Activated naive CD4-positive, alpha-beta T cell treated with anti-CD3 and anti-CD28 coated beads, Interleukin-2, amount 10 ng/mL, durations not matched to agents 7 days and 5 days (primary cell): ENCODE results near the gene LONRF2.

ENCODE experiments used
- CTCF ChIA-PET: fragments of 350-600 bp; sonication (Branson Sonifier 250); formaldehyde crosslinking; loops from one replicate; lab custom pipeline; 2021; ENCODE audit warnings: antibody characterized with exemption; lab: Charles Lee
- DNase-seq: peaks from one replicate; pipeline ENCODE4 v3.0.0-alpha.2; 2020
- H3K27ac Mint-ChIP-seq: one replicate; pipeline ENCODE4 v1.8.0; 2021; ENCODE audit warnings: mild to moderate bottlenecking, moderate library complexity, mixed read lengths
- H3K27me3 Mint-ChIP-seq: one replicate; pipeline ENCODE4 v1.8.0; 2021; ENCODE audit warnings: mild to moderate bottlenecking, mixed read lengths
- H3K36me3 Mint-ChIP-seq: one replicate; pipeline ENCODE4 v1.8.0; 2021; ENCODE audit warnings: mixed read lengths
- H3K4me1 Mint-ChIP-seq: one replicate; pipeline ENCODE4 v1.8.0; 2021; ENCODE audit warnings: mixed read lengths
- H3K4me3 Mint-ChIP-seq: one replicate; pipeline ENCODE4 v1.8.0; 2021; ENCODE audit warnings: mild to moderate bottlenecking, moderate library complexity, mixed read lengths
- H3K9me3 Mint-ChIP-seq: one replicate; pipeline ENCODE4 v1.8.0; 2021; ENCODE audit warnings: mixed read lengths

Gene LONRF2

DNA sequence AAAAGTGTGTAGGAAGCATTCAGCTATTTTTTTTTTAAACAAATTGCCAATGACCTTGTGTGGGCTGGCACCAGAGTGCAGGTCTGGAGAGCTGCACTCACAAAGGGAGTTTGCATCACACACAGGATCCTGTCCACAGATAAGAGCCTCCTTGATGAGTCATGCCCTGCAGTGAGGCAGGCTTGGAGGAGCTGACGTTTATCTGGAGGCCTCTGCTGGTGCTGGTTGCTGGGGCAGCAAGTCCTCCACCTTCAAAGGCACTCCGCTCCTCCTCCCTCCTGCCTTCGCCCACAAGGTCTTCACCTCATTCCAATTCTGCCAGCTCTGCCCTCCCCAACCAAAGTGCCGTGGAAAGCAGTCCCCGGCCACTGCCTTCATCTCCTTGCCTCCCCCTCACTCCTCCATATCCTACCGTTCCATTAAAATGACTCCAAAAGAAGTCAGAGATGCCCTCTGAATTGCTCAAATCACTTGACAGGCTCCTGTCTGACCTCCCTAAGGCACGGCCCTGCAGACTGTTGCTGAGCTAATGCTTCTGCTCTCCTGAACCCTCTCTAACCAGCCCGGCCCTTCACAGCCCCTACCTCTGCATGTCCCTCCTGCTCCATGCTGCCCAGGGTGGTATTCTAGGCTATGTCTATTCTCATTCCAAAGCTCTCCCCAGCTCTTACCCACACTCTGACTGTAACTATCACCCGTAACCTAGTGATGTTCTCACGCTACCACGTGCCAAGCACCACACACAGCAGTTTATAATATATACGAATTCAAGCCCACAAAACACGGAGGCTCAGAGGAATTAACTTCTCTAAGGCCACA, 30.9 kb downstream of the LONRF2 start:
- peaks cover 19% of the 10 kb centered on the region for H3K27me3 Mint-ChIP-seq
- DNase-seq, result peak; percentile 72
- no peak overlapping the region for H3K27ac Mint-ChIP-seq
- H3K36me3 Mint-ChIP-seq, result no peaks in the 10 kb centered on the region
- CTCF ChIA-PET, result interaction anchor here (1.1 to 4.2 kb wide), 5 partner anchors 8 to 90 kb away, joined by 3 to 25 read pairs (median 4); no protein-coding TSS in a partner anchor
- H3K9me3 Mint-ChIP-seq, result no peaks in the 10 kb centered on the region
- peaks cover under 1% of the 10 kb centered on the region for H3K4me1 Mint-ChIP-seq
- H3K4me3 Mint-ChIP-seq, result no peak overlapping the region

DNA sequence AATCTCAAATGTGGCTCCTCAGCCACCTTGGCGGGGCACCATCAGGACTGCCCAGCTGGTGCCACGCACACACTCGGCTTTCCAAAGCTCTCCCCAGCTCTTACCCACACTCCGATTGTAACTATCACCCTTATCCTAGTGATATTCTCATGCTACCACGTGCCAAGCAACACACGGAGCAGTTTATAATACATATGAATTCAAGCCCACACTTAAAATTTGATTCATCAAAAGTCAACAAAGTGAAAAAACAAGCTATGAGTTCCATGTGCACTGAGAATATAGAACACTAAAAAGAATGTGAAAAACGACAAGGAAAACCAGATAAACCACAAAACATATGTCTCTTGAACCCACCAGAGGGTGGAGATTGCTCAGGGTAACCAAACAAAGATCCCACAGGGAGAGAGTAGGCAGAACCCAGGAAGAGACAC, 31.6 kb downstream of the LONRF2 start:
- no peak for DNase-seq
- CTCF ChIA-PET, result interaction anchor here (1.1 to 4.2 kb wide), 4 partner anchors 9 to 90 kb away, joined by 3 to 25 read pairs (median 8); no protein-coding TSS in a partner anchor
- H3K4me1 Mint-ChIP-seq, result peaks cover 7% of the 10 kb centered on the region
- H3K27ac Mint-ChIP-seq, result no peak overlapping the region
- no peak overlapping the region for H3K4me3 Mint-ChIP-seq
- no peaks in the 10 kb centered on the region for H3K36me3 Mint-ChIP-seq
- no peaks in the 10 kb centered on the region for H3K9me3 Mint-ChIP-seq
- peaks cover 21% of the 10 kb centered on the region for H3K27me3 Mint-ChIP-seq

DNA sequence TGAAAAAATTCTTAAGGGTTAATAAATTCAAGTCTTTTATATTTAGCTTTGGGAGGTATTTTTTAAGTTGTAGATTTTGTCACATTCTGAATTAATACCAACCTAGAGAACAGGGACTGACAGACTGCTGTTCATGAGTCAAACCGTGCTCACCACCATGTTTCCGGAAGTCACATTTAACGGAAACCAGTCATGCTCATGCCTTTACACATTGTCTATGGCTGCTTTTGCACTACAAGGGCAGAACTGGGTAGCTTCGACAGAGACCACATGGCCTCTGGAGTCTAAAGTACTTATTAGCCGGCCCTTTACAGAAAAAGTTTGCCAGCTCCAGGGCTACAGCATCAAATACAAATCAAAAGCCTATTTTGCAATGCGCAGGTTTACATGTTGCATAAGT, 33.3 kb downstream of the LONRF2 start:
- no peak for DNase-seq
- Mint-ChIP-seq H3K4me3 (no peak overlapping the region), H3K27ac (no peak overlapping the region), H3K9me3 (no peaks in the 10 kb centered on the region), H3K4me1 (peaks cover 18% of the 10 kb centered on the region), H3K36me3 (no peaks in the 10 kb centered on the region), H3K27me3 (peaks cover 23% of the 10 kb centered on the region)
- CTCF ChIA-PET, result interaction anchor here (1.3 to 4.2 kb wide), 2 partner anchors 26 to 92 kb away, joined by 3 to 25 read pairs; no protein-coding TSS in a partner anchor

DNA sequence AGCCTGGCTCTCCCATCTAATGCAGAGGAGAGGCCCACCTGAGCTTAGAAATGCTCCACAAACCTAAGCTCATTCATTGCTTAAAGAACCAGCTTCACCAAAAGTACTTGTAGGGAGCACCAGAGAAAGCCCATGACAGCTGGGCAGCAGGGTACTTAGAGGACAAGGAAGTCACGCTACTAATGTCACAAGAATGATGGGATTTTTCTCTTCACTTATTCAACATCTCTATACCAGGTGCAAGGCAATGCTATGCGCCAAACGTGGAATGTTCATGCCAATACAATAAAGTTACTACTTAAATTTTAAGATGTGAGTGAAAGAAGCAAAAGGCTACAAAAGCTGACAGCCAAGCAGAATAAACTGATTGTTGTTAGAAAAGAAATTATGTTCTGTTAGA, 36.0 kb downstream of the LONRF2 start:
- CTCF ChIA-PET, result no interaction called here
- Mint-ChIP-seq H3K36me3 (no peaks in the 10 kb centered on the region), H3K4me3 (no peak overlapping the region), H3K4me1 (peaks cover 33% of the 10 kb centered on the region), H3K9me3 (no peaks in the 10 kb centered on the region), H3K27me3 (peaks cover 28% of the 10 kb centered on the region), H3K27ac (no peak overlapping the region)
- DNase-seq, result no peak

DNA sequence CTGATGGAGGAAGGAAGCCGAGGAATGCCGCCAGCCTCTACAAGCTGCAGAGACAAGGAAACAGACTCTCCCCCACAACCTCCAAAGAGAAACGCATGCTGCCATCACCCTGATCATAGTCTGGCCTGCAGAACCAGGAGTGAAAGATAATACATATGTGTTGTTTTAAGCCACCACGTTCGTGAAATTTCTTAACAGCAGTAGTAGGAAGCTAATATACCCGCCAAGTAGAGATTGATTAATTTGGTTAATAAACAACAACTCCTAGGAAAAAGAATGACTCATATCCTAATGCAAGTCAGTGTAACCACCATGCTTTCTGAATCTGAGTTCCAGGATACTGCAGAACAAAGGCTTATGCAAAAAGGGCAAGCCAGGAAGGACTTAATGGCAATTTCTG, 36.6 kb downstream of the LONRF2 start:
- H3K4me3 Mint-ChIP-seq, result no peak overlapping the region
- peaks cover 28% of the 10 kb centered on the region for H3K27me3 Mint-ChIP-seq
- H3K4me1 Mint-ChIP-seq, result peaks cover 33% of the 10 kb centered on the region
- CTCF ChIA-PET, result interaction anchor here (1.1 kb wide), 1 partner anchor 23 kb away, joined by 3 read pairs; no protein-coding TSS in a partner anchor
- H3K27ac Mint-ChIP-seq, result no peak overlapping the region
- H3K36me3 Mint-ChIP-seq, result no peaks in the 10 kb centered on the region
- no peaks in the 10 kb centered on the region for H3K9me3 Mint-ChIP-seq
- no peak for DNase-seq

DNA sequence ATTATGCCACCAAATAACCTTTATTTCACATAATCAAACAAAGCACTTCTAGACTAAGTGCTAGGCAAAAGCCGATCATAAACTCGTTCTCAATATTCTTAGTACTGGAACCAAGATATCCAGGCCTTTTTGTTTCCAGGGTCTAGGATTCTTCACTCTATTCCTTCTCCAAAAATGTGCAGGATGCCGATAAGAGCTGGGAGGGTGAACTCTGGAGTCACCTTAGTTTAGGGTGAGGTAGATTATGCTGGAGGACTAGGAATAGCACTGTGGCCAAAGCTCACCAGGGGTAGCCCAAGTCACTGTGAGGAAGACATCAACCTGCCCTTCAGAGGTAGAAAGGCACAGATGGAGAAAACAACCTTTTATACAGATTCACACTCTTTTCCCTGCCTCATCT, 37.3 kb downstream of the LONRF2 start:
- peaks cover 32% of the 10 kb centered on the region for H3K27me3 Mint-ChIP-seq
- DNase-seq, result no peak
- H3K27ac Mint-ChIP-seq, result no peak overlapping the region
- H3K4me1 Mint-ChIP-seq, result peaks cover 33% of the 10 kb centered on the region
- no peak overlapping the region for H3K4me3 Mint-ChIP-seq
- no peaks in the 10 kb centered on the region for H3K9me3 Mint-ChIP-seq
- no peaks in the 10 kb centered on the region for H3K36me3 Mint-ChIP-seq
- CTCF ChIA-PET, result interaction anchor here (1.1 kb wide), 1 partner anchor 23 kb away, joined by 3 read pairs; no protein-coding TSS in a partner anchor

DNA sequence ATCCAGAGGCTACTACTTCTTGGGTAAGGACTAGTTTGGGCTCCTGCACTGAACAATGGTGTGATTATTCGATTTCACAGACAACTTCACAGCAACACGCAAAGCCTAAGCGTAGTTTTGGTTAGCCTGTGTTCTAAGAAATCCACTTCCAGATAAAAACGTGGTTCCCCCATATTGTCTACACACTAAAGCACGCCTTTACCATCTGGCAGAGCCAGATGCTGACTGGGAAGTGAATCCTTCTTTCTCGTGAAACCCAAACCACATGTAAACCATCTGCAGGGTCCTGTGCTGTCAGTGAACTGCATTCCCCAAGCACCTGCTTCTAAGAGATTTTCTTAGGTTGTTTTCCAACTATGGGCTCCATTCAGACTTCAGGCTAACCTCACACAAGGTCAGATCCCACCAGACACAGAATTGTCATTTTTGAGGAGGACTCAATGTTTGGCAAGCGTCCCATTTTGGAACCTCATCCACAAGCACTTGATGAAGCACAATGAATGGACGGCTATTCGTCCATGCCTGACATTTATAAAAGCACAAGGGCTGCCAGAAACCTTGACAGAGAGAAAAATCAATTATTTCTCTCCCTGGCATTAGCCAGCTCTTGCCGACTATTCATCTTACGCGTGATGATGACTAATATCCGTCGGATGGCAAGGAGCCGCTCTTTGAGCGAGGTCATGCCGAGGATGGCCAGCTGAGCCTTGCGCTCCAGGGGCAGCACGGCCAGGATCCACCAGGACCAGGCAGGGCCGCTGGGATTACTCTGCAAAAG, 38.4 kb downstream of the LONRF2 start:
- Mint-ChIP-seq H3K4me1 (peaks cover 36% of the 10 kb centered on the region), H3K9me3 (no peaks in the 10 kb centered on the region), H3K36me3 (no peaks in the 10 kb centered on the region), H3K27ac (peak overlapping the region; percentile 38), H3K4me3 (no peak overlapping the region), H3K27me3 (peaks cover 37% of the 10 kb centered on the region)
- no peak for DNase-seq
- CTCF ChIA-PET, result no interaction called here

DNA sequence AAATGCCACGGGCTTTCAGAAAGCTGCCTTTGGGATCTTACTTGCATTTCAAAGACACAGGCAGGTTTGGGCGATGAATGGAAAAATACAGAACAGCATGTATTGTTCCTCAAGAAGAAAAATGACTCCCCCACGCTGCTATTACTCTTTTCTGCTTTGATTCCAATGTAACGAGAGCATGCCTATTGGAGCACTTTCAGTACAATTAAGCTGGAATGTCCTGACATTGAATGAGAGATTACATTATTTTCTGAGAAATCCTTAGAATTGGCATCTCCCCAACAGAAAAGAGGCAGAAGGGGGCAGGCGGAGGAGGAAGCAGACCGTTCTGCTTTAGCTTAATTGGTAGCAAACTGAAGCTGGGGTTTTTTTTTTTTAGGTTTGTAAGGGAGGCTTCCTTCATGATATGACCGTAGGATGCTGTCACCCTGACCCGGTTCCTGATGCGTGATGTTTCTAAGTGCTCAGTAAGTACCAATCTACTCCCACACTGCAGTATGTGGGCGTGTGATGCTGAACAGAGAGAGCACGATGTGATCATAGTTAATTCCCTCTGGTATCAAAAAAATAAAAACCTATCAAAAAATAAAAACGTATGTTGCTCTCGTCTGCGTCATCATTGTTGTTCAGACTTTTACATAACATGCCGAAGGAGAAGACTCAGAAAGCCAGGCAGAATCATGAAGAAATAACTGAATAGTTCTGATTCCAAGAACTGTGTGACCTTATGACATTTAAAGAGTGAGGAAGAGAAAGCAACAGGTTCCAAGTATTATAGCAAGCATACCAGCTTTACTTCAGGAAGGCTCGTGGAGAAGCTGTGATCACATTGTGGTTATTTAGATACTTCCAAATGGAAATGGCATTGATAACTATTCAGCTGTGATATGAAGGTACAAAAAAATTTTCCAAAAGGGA, 40.5 kb downstream of the LONRF2 start:
- Mint-ChIP-seq H3K36me3 (no peaks in the 10 kb centered on the region), H3K27ac (no peak overlapping the region), H3K4me3 (no peak overlapping the region), H3K27me3 (peaks cover 31% of the 10 kb centered on the region), H3K4me1 (peaks cover 39% of the 10 kb centered on the region), H3K9me3 (no peaks in the 10 kb centered on the region)
- no peak for DNase-seq
- CTCF ChIA-PET, result no interaction called here

DNA sequence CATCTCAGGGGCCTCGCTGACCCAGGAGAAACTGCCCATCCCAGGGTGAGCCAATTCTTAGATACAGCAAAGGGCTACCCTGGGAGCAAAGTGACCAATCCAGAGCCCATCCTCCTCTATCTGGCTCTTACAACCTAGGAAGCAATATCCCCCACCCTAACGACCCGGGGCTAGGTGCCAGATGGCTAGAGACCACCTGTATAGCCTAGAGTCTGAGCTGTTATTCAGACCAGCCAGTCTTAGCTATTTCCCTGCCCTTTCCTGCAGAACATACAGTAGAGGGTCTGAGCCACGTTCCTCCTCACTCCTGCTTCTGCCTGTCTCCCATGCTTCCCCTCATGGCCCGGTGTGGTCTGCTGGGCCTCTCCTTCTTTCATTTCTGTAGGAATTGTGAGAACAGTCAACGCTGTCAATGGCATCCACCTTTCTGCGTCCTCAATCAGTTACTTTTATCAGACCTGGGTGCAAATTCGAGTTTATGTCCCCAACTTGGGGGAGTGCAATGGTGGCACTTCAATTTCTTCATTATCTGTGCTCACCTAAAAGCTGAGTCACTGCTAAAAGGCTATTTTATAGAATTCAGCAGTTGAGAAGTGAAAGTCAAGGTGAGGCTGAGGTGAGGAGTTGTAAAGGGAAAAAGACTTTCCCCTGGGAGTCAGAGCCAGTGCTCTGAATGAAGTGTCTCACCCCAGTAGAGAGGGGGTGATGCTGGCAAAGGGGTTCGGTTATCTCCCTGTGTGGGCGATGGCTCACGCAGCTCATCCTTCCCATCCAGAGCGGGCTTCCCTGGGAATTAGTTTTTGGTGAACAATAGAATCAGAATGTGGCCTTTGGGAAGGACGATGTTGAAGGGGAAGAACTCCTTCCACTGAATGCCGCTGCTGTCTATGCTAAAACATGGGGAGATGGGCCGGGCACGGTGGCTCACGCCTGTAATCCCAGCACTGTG, 42.4 kb downstream of the LONRF2 start:
- Mint-ChIP-seq H3K4me3 (no peak overlapping the region), H3K27ac (no peak overlapping the region), H3K9me3 (no peaks in the 10 kb centered on the region), H3K27me3 (peaks cover 17% of the 10 kb centered on the region), H3K4me1 (peaks cover 28% of the 10 kb centered on the region), H3K36me3 (no peaks in the 10 kb centered on the region)
- DNase-seq, result no peak
- CTCF ChIA-PET, result no interaction called here

DNA sequence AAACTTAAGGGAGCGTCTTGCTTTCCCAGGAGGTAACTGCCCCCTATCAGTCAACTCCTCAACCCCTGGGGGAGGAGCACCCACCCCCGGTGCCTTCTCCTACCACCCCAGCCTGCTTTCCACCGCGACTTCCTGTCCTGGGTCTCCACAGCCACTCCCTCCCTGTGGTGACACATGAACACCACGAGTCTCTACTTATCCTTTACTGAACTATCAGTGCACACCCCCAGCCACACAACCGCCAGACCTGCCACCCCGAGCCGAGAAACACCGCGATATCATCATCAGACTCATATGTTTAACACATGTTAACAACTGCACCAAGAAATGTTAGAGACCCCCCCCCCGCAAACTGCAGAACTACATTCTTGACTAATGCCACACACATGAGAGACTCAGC, 43.3 kb downstream of the LONRF2 start:
- no peak overlapping the region for H3K4me3 Mint-ChIP-seq
- no peak for DNase-seq
- no peak overlapping the region for H3K27ac Mint-ChIP-seq
- no peaks in the 10 kb centered on the region for H3K9me3 Mint-ChIP-seq
- H3K27me3 Mint-ChIP-seq, result peaks cover 21% of the 10 kb centered on the region
- H3K4me1 Mint-ChIP-seq, result peaks cover 21% of the 10 kb centered on the region
- H3K36me3 Mint-ChIP-seq, result no peaks in the 10 kb centered on the region
- CTCF ChIA-PET, result interaction anchor here (1.5 kb wide), 1 partner anchor 102 kb away, joined by 3 read pairs; no protein-coding TSS in a partner anchor

DNA sequence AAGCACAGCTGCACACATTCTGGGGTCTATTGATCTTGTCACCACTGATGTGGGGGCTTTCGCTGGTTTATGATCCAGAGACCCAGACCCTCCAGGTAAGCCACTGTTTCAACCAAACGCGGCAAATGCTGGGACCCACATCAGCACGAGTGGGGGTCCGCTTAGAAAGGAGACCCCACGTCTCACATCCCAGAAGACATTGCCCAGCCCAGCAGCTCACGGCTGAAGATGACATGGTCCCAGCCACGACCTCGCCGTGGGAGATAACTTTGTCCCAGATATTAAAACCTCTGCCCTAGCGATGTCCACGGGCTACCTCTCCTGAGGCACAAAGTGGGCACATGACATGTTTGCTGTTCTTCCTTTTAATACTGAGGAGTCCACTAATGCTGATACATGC, 43.8 kb downstream of the LONRF2 start:
- no peak for DNase-seq
- CTCF ChIA-PET, result interaction anchor here (1.5 kb wide), 1 partner anchor 103 kb away, joined by 3 read pairs; no protein-coding TSS in a partner anchor
- peaks cover 20% of the 10 kb centered on the region for H3K4me1 Mint-ChIP-seq
- H3K27me3 Mint-ChIP-seq, result peaks cover 21% of the 10 kb centered on the region
- no peak overlapping the region for H3K4me3 Mint-ChIP-seq
- no peak overlapping the region for H3K27ac Mint-ChIP-seq
- no peaks in the 10 kb centered on the region for H3K9me3 Mint-ChIP-seq
- H3K36me3 Mint-ChIP-seq, result no peaks in the 10 kb centered on the region

DNA sequence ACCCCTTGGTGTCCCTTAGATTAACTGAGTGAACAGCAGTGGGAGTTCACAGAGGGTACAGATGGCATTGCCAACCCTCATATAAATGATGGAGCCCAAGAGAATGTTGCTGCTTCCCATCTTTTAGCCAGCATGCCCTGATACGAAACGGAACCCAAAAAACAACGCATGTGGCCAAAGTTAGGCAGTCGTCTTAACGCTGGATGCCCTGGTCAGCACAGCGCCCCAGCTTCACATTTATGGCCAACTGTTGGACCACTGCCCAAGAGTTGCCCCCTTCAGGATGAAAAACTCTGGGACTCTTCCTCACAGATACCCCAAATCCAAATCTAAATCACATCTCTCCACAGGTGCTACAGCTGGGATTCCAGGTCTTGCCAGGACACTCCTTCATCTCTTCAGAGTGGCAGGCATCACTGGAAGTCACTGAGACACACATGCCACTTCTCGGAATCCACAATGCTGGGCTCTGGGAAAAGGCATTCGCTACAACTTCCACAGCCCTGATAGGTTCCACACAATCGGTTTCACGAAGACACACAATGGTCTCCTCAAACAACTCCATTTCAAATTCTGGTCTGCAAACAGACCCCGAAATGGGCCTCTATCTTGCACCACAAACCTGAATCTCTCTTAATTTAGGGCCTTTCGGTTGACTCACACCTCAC, 44.6 kb downstream of the LONRF2 start:
- peaks cover 16% of the 10 kb centered on the region for H3K4me1 Mint-ChIP-seq
- H3K36me3 Mint-ChIP-seq, result no peaks in the 10 kb centered on the region
- H3K4me3 Mint-ChIP-seq, result no peak overlapping the region
- peaks cover 21% of the 10 kb centered on the region for H3K27me3 Mint-ChIP-seq
- H3K9me3 Mint-ChIP-seq, result no peaks in the 10 kb centered on the region
- DNase-seq, result no peak
- CTCF ChIA-PET, result interaction anchor here (1.5 kb wide), 1 partner anchor 104 kb away, joined by 3 read pairs; no protein-coding TSS in a partner anchor
- no peak overlapping the region for H3K27ac Mint-ChIP-seq
